HCT116 (cell line): Measurements from ENCODE around the gene HECW1. TPM values are rescaled to one million over a fixed set of nuclear protein-coding genes. Genes with fewer than 3 reads are reported as not detected.

ENCODE experiments used
- ATAC-seq: fragments of 200-7000 bp; cut with Tn5 transposase; 2 replicates; pipeline ENCODE4 v1.9.1; 2020; ENCODE audit warnings: mild to moderate bottlenecking, moderate library complexity
- BruUV-seq: library from RNA; stranded (reverse); fragments of 400-500 nt; replicated peaks from 2 replicates; lab custom pipeline; 2021; lab: Mats Ljungman, UMichigan
- CTCF ChIA-PET: fragments of 300-600 bp; sonication (Branson Sonifier 250); formaldehyde crosslinking; loops from one replicate; lab custom pipeline; 2021; ENCODE audit warnings: antibody characterized with exemption; lab: Charles Lee
- POLR2A ChIA-PET: fragments of 300-600, 350-600 bp; sonication (Branson Sonifier 250); formaldehyde crosslinking; loops from one replicate; lab custom pipeline; 2021; ENCODE audit warnings: antibody characterized with exemption; lab: Charles Lee
- RAD21 ChIA-PET, 2 experiments: fragments of 300-600 bp; sonication (Branson Sonifier 250); formaldehyde crosslinking; loops; one replicate each; lab custom pipeline; 2023; ENCODE audit warnings: low total read pairs in 2 of 2; ENCODE audit not compliant: uncharacterized antibody in 2 of 2, unreplicated experiment in 2 of 2, low non-redundant PET in 1 of 2; lab: Charles Lee
- DNase-seq: peaks from one replicate; pipeline ENCODE4 v3.0.0-alpha.2; 2010; ENCODE audit warnings: low read depth, low spot score
- H2AFZ ChIP-seq: fragments of 200-600 bp; shearing (Covaris generic), sonication (generic); 2 replicates; pipeline ENCODE4 v1.6.1; 2017; ENCODE audit warnings: low read depth, mixed run types, mixed read lengths, antibody characterized with exemption, low read length; ENCODE audit not compliant: poor library complexity, severe bottlenecking
- H3K27ac ChIP-seq: 2 replicates; pipeline ENCODE4 v1.5.1; 2012; ENCODE audit warnings: low read depth, low read length
- H3K27me3 ChIP-seq: fragments of 200-600 bp; sonication (generic); 2 replicates; pipeline ENCODE4 v1.6.1; 2016; ENCODE audit warnings: mixed run types, low read length, mixed read lengths; ENCODE audit not compliant: insufficient read depth
- H3K36me3 ChIP-seq, 2 experiments: fragments of 200-500 bp in 1 of 2; fragments of 200-600 bp in 1 of 2; sonication (Bioruptor generic) in 1 of 2; sonication (generic) in 1 of 2; 2 replicates each; pipeline versions ENCODE4 v1.5.1 to v1.6.1; 2014 to 2016; ENCODE audit warnings: low read length in 2 of 2, inconsistent platforms in 1 of 2, mixed read lengths in 1 of 2, mixed run types in 1 of 2; ENCODE audit not compliant: insufficient read depth in 2 of 2, control insufficient read depth in 1 of 2
- H3K4me1 ChIP-seq, 2 experiments: fragments of 200-600 bp in 1 of 2; sonication (generic) in 1 of 2; 2 replicates each; pipeline versions ENCODE4 v1.5.1 to v1.6.1; 2012 to 2017; ENCODE audit warnings: low read length in 2 of 2, inconsistent platforms in 1 of 2, mild to moderate bottlenecking in 1 of 2, mixed read lengths in 1 of 2, mixed run types in 1 of 2, moderate library complexity in 1 of 2; ENCODE audit not compliant: insufficient read depth in 2 of 2, control insufficient read depth in 1 of 2
- H3K4me2 ChIP-seq: fragments of 200-600 bp; sonication (generic); 2 replicates; pipeline ENCODE4 v1.6.1; 2017; ENCODE audit warnings: mixed run types, low read length, mixed read lengths
- H3K4me3 ChIP-seq, 2 experiments: fragments of 200-600 bp in 1 of 2; sonication (generic) in 1 of 2; replicated peaks in 1 of 2; 2 replicates each; pipeline ENCODE4 v1.5.1; 2011 to 2016; ENCODE audit warnings: low read length in 2 of 2, control low read depth in 1 of 2, low read depth in 1 of 2, mild to moderate bottlenecking in 1 of 2, mixed read lengths in 1 of 2, mixed run types in 1 of 2
- H3K79me2 ChIP-seq: fragments of 200-600 bp; sonication (generic); 2 replicates; pipeline ENCODE4 v1.6.1; 2017; ENCODE audit warnings: mild to moderate bottlenecking, mixed run types, low read length, moderate library complexity, mixed read lengths; ENCODE audit not compliant: insufficient read depth
- H3K9ac ChIP-seq: fragments of 200-600 bp; sonication (generic); 2 replicates; pipeline ENCODE4 v1.6.1; 2016; ENCODE audit warnings: low read length, mixed read lengths
- H3K9me2 ChIP-seq: fragments of 200-600 bp; sonication (generic), shearing (Covaris generic); 2 replicates; pipeline ENCODE4 v1.6.1; 2017; ENCODE audit warnings: mixed run types, mild to moderate bottlenecking, moderate library complexity; ENCODE audit not compliant: insufficient read depth
- H3K9me3 ChIP-seq, 2 experiments: fragments of 200-500 bp in 1 of 2; fragments of 200-600 bp in 1 of 2; sonication (Bioruptor generic) in 1 of 2; sonication (generic) in 1 of 2; 2 replicates each; pipeline ENCODE4 v1.6.1; 2014 to 2017; ENCODE audit warnings: low read length in 2 of 2, mixed read lengths in 2 of 2, inconsistent platforms in 1 of 2, low read depth in 1 of 2, mild to moderate bottlenecking in 1 of 2, mixed run types in 1 of 2, moderate library complexity in 1 of 2; ENCODE audit not compliant: control insufficient read depth in 1 of 2, insufficient read depth in 1 of 2
- H4K20me1 ChIP-seq: fragments of 200-600 bp; sonication (generic), shearing (Covaris generic); 2 replicates; pipeline ENCODE4 v1.6.1; 2017; ENCODE audit warnings: mixed run types, mild to moderate bottlenecking, moderate library complexity; ENCODE audit not compliant: insufficient read depth
- CBX3 ChIP-seq: IDR thresholded peaks from 2 replicates; pipeline ENCODE4 v1.6.1; 2012; ENCODE audit warnings: low read depth
- CEBPB ChIP-seq: IDR thresholded peaks from 2 replicates; pipeline ENCODE4 v1.6.1; 2012; ENCODE audit warnings: low read depth
- EGR1 ChIP-seq: IDR thresholded peaks from 2 replicates; pipeline ENCODE4 v1.6.1; 2012; ENCODE audit warnings: low read depth
- ELF1 ChIP-seq: IDR thresholded peaks from 2 replicates; pipeline ENCODE4 v1.6.1; 2012; ENCODE audit warnings: low read depth, borderline replicate concordance
- EZH2 ChIP-seq: fragments of 200-600 bp; sonication (generic); IDR thresholded peaks from 2 replicates; pipeline ENCODE4 v1.6.1; 2017; ENCODE audit warnings: antibody characterized with exemption, mixed run types
- EZH2phosphoT487 ChIP-seq: fragments of 200-600 bp; IDR thresholded peaks from 2 replicates; pipeline ENCODE4 v1.6.1; 2018; ENCODE audit warnings: antibody characterized with exemption, borderline replicate concordance
- FOSL1 ChIP-seq: IDR thresholded peaks from 2 replicates; pipeline ENCODE4 v1.6.1; 2012; ENCODE audit warnings: low read depth
- POLR2A ChIP-seq: IDR thresholded peaks from 2 replicates; pipeline ENCODE4 v1.7.0; 2011; ENCODE audit warnings: borderline replicate concordance; ENCODE audit not compliant: insufficient read depth, insufficient read length; ENCODE audit errors: extremely low read depth
- POLR2AphosphoS5 ChIP-seq: IDR thresholded peaks from 2 replicates; pipeline ENCODE4 v1.6.1; 2011; ENCODE audit warnings: mild to moderate bottlenecking, low read depth, low read length, moderate library complexity
- RAD21 ChIP-seq: IDR thresholded peaks from 2 replicates; pipeline ENCODE4 v1.6.1; 2012; ENCODE audit warnings: low read depth, mild to moderate bottlenecking
- SIN3A ChIP-seq: IDR thresholded peaks from 2 replicates; pipeline ENCODE4 v1.6.1; 2012; ENCODE audit warnings: low read depth
- SRF ChIP-seq: IDR thresholded peaks from 2 replicates; pipeline ENCODE4 v1.6.1; 2012; ENCODE audit warnings: low read depth
- TCF7L2 ChIP-seq: IDR thresholded peaks from 2 replicates; pipeline ENCODE4 v1.7.0; 2011; ENCODE audit warnings: borderline replicate concordance, inconsistent platforms; ENCODE audit not compliant: insufficient read depth, insufficient read length; ENCODE audit errors: extremely low read depth
- ZFX ChIP-seq: fragments of 450-650 bp; IDR thresholded peaks from 2 replicates; pipeline ENCODE4 v1.6.1; 2017
- intact Hi-C: fragments of 100-400 bp; cut with micrococcal nuclease; formaldehyde crosslinking; loops from 2 replicates; pipeline ENCODE4 v1.10.0; 2022
- total RNA-seq: library from RNA; stranded (reverse); gene quantifications from one replicate; pipeline ENCODE4 v1.2.1, GENCODE V29; 2021; ENCODE audit not compliant: unreplicated experiment
- TF ChIP-seq, protein P1 (sequence below): IDR thresholded peaks from 2 replicates; pipeline ENCODE4 v1.6.1; 2012
- TF ChIP-seq, protein P2 (sequence below): IDR thresholded peaks from 2 replicates; pipeline ENCODE4 v1.6.1; 2012
- TF ChIP-seq, protein P3 (sequence below), 3 experiments: fragments of 200-600 bp in 1 of 3; sonication (generic) in 1 of 3; IDR thresholded peaks in 2 of 3; conservative IDR thresholded peaks in 1 of 3; 2 replicates each; pipeline ENCODE4 v1.5.1; 2012 to 2017; ENCODE audit warnings: low read depth in 2 of 3, low read length in 2 of 3, antibody characterized with exemption in 1 of 3, borderline replicate concordance in 1 of 3, control low read depth in 1 of 3, mild to moderate bottlenecking in 1 of 3, mixed read lengths in 1 of 3, mixed run types in 1 of 3, moderate library complexity in 1 of 3; ENCODE audit not compliant: insufficient read depth in 1 of 3
- TF ChIP-seq, protein P4 (sequence below): IDR thresholded peaks from 2 replicates; pipeline ENCODE4 v1.6.1; 2012; ENCODE audit warnings: low read depth
- TF ChIP-seq, protein P5 (sequence below): IDR thresholded peaks from 2 replicates; pipeline ENCODE4 v1.6.1; 2011; ENCODE audit warnings: mild to moderate bottlenecking, low read length, moderate library complexity; ENCODE audit not compliant: insufficient replicate concordance; ENCODE audit errors: extremely low read depth

HECW1 gene
- total RNA-seq, 1 experiment from 2014 or later: 5.6 TPM

DNA sequence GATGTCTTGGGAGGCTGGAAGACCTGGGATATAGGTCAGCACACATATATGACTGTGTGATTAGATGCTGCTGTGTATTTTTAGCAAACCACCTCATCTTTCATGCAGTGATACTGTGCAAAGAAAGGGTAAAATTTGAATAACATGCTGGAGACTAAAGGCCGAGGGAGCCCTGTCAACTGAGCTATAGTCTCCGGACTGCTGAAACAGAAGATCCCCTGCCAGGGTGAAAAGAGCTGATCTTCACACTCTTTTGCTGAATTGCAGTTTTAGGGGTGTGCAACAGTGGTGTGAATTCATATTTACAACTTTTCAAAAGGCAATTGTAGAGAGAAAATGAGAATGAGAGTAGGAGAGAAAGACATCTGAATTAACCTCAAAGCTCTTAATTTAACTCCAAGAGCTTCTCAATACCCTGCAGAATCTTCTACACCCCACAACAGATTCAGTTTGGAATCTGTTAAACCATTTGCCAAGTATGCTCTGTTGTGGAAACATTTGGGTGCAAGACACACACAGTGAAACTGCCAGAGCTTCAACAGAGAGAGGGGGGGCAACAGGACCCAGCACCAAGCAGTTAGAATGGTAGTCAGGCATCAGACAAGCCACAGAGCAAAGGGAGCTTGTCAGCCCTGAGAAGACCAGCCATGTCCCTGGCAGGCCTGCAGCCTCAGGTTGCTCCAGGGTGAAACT lies 280.3 kb downstream of the HECW1 start:
- no TSS peak for BruUV-seq
- H3K9me3 ChIP-seq: no peaks in the 10 kb centered on the region
- H3K9me2 ChIP-seq: no peaks in the 10 kb centered on the region
- no peaks in the 10 kb centered on the region for H4K20me1 ChIP-seq
- ATAC-seq (no peak), DNase-seq (no peak)
- ChIA-PET CTCF (no interaction called here), POLR2A (no interaction called here), RAD21 (no interaction called here)
- H3K4me2 ChIP-seq: no peak overlapping the region
- no peak overlapping the region for H2AFZ ChIP-seq
- no peak overlapping the region for H3K9ac ChIP-seq
- H3K79me2 ChIP-seq: no peaks in the 10 kb centered on the region
- TF ChIP-seq, protein P1, sequence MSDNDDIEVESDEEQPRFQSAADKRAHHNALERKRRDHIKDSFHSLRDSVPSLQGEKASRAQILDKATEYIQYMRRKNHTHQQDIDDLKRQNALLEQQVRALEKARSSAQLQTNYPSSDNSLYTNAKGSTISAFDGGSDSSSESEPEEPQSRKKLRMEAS: no peak
- no peak for TF ChIP-seq SRF
- no peak for TF ChIP-seq EZH2
- TF ChIP-seq EZH2phosphoT487: no peak
- TF ChIP-seq SIN3A: no peak
- no peak for TF ChIP-seq CEBPB
- no peak for TF ChIP-seq TCF7L2
- no peak for TF ChIP-seq POLR2A
- TF ChIP-seq, protein P2, sequence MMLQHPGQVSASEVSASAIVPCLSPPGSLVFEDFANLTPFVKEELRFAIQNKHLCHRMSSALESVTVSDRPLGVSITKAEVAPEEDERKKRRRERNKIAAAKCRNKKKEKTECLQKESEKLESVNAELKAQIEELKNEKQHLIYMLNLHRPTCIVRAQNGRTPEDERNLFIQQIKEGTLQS: no peak
- no peak for TF ChIP-seq CBX3
- TF ChIP-seq RAD21: no peak
- no peak for TF ChIP-seq FOSL1
- TF ChIP-seq, protein P3, sequence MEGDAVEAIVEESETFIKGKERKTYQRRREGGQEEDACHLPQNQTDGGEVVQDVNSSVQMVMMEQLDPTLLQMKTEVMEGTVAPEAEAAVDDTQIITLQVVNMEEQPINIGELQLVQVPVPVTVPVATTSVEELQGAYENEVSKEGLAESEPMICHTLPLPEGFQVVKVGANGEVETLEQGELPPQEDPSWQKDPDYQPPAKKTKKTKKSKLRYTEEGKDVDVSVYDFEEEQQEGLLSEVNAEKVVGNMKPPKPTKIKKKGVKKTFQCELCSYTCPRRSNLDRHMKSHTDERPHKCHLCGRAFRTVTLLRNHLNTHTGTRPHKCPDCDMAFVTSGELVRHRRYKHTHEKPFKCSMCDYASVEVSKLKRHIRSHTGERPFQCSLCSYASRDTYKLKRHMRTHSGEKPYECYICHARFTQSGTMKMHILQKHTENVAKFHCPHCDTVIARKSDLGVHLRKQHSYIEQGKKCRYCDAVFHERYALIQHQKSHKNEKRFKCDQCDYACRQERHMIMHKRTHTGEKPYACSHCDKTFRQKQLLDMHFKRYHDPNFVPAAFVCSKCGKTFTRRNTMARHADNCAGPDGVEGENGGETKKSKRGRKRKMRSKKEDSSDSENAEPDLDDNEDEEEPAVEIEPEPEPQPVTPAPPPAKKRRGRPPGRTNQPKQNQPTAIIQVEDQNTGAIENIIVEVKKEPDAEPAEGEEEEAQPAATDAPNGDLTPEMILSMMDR (IDR thresholded peaks at IDR 0.05 in 2 of 3, conservative IDR thresholded peaks at IDR 0.05 in 1 of 3; ENCODE audit: borderline replicate concordance in 1 of 3, insufficient read depth in 1 of 3, low read depth in 2 of 3, low read length in 2 of 3): no peak
- no peak for TF ChIP-seq ELF1
- no peak for TF ChIP-seq ZFX
- no peak for TF ChIP-seq EGR1
- no peak for TF ChIP-seq POLR2AphosphoS5
- TF ChIP-seq, protein P4, sequence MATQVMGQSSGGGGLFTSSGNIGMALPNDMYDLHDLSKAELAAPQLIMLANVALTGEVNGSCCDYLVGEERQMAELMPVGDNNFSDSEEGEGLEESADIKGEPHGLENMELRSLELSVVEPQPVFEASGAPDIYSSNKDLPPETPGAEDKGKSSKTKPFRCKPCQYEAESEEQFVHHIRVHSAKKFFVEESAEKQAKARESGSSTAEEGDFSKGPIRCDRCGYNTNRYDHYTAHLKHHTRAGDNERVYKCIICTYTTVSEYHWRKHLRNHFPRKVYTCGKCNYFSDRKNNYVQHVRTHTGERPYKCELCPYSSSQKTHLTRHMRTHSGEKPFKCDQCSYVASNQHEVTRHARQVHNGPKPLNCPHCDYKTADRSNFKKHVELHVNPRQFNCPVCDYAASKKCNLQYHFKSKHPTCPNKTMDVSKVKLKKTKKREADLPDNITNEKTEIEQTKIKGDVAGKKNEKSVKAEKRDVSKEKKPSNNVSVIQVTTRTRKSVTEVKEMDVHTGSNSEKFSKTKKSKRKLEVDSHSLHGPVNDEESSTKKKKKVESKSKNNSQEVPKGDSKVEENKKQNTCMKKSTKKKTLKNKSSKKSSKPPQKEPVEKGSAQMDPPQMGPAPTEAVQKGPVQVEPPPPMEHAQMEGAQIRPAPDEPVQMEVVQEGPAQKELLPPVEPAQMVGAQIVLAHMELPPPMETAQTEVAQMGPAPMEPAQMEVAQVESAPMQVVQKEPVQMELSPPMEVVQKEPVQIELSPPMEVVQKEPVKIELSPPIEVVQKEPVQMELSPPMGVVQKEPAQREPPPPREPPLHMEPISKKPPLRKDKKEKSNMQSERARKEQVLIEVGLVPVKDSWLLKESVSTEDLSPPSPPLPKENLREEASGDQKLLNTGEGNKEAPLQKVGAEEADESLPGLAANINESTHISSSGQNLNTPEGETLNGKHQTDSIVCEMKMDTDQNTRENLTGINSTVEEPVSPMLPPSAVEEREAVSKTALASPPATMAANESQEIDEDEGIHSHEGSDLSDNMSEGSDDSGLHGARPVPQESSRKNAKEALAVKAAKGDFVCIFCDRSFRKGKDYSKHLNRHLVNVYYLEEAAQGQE: no peak
- TF ChIP-seq, protein P5, sequence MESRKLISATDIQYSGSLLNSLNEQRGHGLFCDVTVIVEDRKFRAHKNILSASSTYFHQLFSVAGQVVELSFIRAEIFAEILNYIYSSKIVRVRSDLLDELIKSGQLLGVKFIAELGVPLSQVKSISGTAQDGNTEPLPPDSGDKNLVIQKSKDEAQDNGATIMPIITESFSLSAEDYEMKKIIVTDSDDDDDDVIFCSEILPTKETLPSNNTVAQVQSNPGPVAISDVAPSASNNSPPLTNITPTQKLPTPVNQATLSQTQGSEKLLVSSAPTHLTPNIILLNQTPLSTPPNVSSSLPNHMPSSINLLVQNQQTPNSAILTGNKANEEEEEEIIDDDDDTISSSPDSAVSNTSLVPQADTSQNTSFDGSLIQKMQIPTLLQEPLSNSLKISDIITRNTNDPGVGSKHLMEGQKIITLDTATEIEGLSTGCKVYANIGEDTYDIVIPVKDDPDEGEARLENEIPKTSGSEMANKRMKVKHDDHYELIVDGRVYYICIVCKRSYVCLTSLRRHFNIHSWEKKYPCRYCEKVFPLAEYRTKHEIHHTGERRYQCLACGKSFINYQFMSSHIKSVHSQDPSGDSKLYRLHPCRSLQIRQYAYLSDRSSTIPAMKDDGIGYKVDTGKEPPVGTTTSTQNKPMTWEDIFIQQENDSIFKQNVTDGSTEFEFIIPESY: no peak
- no peak overlapping the region for H3K4me3 ChIP-seq
- H3K27me3 ChIP-seq: no peaks in the 10 kb centered on the region
- no peak overlapping the region for H3K27ac ChIP-seq
- no peaks in the 10 kb centered on the region for H3K4me1 ChIP-seq
- intact Hi-C loops: no loop called here
- no peaks in the 10 kb centered on the region for H3K36me3 ChIP-seq
